CD4-positive, alpha-beta T cell treated with Interleukin-10 for 1 hour (primary cell): ENCODE measurements around the gene TRAF2.

Experiments
- DNase-seq: peaks from one replicate; pipeline ENCODE4 v3.0.0-alpha.2; 2020

Gene TRAF2

GRCh38 chr9:136965771-136966484 is 79.6 kb downstream of the TRAF2 start:
- peak; percentile 76 for DNase-seq

- DNase-seq: no peak
Measured at GRCh38 chr9:136968333-136969127, 82.2 kb downstream of the TRAF2 start.

GRCh38 chr9:136969150-136969549 is 82.8 kb downstream of the TRAF2 start:
- DNase-seq: no peak

GRCh38 chr9:136969774-136970173 is 83.5 kb downstream of the TRAF2 start:
- no peak for DNase-seq

GRCh38 chr9:136970361-136970760 is 84.0 kb downstream of the TRAF2 start:
- no peak for DNase-seq

- DNase-seq: no peak
Measured at GRCh38 chr9:136971746-136972145, 85.4 kb downstream of the TRAF2 start.

GRCh38 chr9:136972335-136972734 is 86.0 kb downstream of the TRAF2 start:
- no peak for DNase-seq

- no peak for DNase-seq
Measured at GRCh38 chr9:136972743-136973142, 86.4 kb downstream of the TRAF2 start.

- DNase-seq: no peak
Measured at GRCh38 chr9:136973618-136974617, 87.6 kb downstream of the TRAF2 start.

GRCh38 chr9:136974817-136975535 is 88.7 kb downstream of the TRAF2 start:
- no peak for DNase-seq

GRCh38 chr9:136975644-136976043 is 89.3 kb downstream of the TRAF2 start:
- peak; percentile 44 for DNase-seq
